GM19351 (cell line): Measurements from ENCODE around the gene ITGB3.
"Not testable (repeated sequence)": the region's sequence is repeated elsewhere in the genome, so short reads cannot be mapped to it uniquely, and the experiment has no call there.

Experiments
- ATAC-seq: cut with Tn5 transposase; IDR thresholded peaks from one replicate; pipeline ENCODE4 v1.9.1; 2021; ENCODE audit warnings: mild to moderate bottlenecking, moderate library complexity; ENCODE audit not compliant: unreplicated experiment

The ITGB3 gene

GRCh38 chr17:47243737-47244598 is 9.7 kb upstream of the ITGB3 start:
- no peak for ATAC-seq

GRCh38 chr17:47244697-47245096 is 8.9 kb upstream of the ITGB3 start:
- ATAC-seq: no peak

- no peak for ATAC-seq
Measured at GRCh38 chr17:47246120-47246519, 7.5 kb upstream of the ITGB3 start.

GRCh38 chr17:47250855-47251254 is 2.8 kb upstream of the ITGB3 start:
- ATAC-seq: no peak

GRCh38 chr17:47251421-47251940 is 2.1 kb upstream of the ITGB3 start:
- ATAC-seq: no peak

GRCh38 chr17:47252209-47252608 is 1.4 kb upstream of the ITGB3 start:
- ATAC-seq: no peak

- ATAC-seq: no peak
Measured at GRCh38 chr17:47252766-47253512, 688 bp upstream of the ITGB3 start.

GRCh38 chr17:47254403-47254943 is 846 bp downstream of the ITGB3 start:
- ATAC-seq: no peak

GRCh38 chr17:47257651-47258339 is 4.2 kb downstream of the ITGB3 start:
- no peak for ATAC-seq

- ATAC-seq: no peak
Measured at GRCh38 chr17:47262586-47262985, 9.0 kb downstream of the ITGB3 start.

GRCh38 chr17:47264166-47264565 is 10.5 kb downstream of the ITGB3 start:
- ATAC-seq: no peak

- no peak for ATAC-seq
Measured at GRCh38 chr17:47265983-47266541, 12.4 kb downstream of the ITGB3 start.

- no peak for ATAC-seq
Measured at GRCh38 chr17:47266782-47267181, 13.2 kb downstream of the ITGB3 start.

GRCh38 chr17:47267354-47267828 is 13.8 kb downstream of the ITGB3 start:
- no peak for ATAC-seq

- ATAC-seq: not testable (repeated sequence)
Measured at GRCh38 chr17:47268964-47269363, 15.3 kb downstream of the ITGB3 start.

GRCh38 chr17:47269561-47270280 is 16.1 kb downstream of the ITGB3 start:
- not testable (repeated sequence) for ATAC-seq

GRCh38 chr17:47270946-47271705 is 17.5 kb downstream of the ITGB3 start:
- no peak for ATAC-seq

GRCh38 chr17:47272491-47272890 is 18.9 kb downstream of the ITGB3 start:
- ATAC-seq: no peak

GRCh38 chr17:47273245-47273644 is 19.6 kb downstream of the ITGB3 start:
- no peak for ATAC-seq
